CD14-positive monocyte (primary cell): Measurements from ENCODE around the gene NOX5. TPM values are rescaled to one million over a fixed set of nuclear protein-coding genes. Genes with fewer than 3 reads are reported as not detected.

Experiments
- DNase-seq, 3 donors: peaks; one replicate each; pipeline ENCODE4 v3.0.0-alpha.2; 2011 to 2022
- H2AFZ ChIP-seq: 2 replicates; pipeline ENCODE4 v1.6.0; 2012; ENCODE audit warnings: mild to moderate bottlenecking, low read depth, low read length, inconsistent platforms; ENCODE audit not compliant: insufficient read depth, poor library complexity, severe bottlenecking
- H3K27ac ChIP-seq, 2 donors: 1 replicate in 1 of 2; 2 replicates in 1 of 2; pipeline ENCODE4 v1.5.1; 2012 to 2013; ENCODE audit warnings: low read length in 2 of 2, control low read depth in 1 of 2, inconsistent platforms in 1 of 2, low read depth in 1 of 2, mild to moderate bottlenecking in 1 of 2
- H3K27me3 ChIP-seq, 2 donors: one replicate each; pipeline versions ENCODE4 v1.6.0 to v1.6.1; 2011 to 2013; ENCODE audit warnings: low read length in 2 of 2; ENCODE audit not compliant: control insufficient read depth in 2 of 2, insufficient read depth in 2 of 2
- H3K36me3 ChIP-seq, 2 donors: replicated peaks in 1 of 2; 1 replicate in 1 of 2; 2 replicates in 1 of 2; pipeline versions ENCODE4 v1.5.1 to v1.6.1; 2012 to 2013; ENCODE audit warnings: low read length in 2 of 2, control low read depth in 1 of 2, inconsistent platforms in 1 of 2, mild to moderate bottlenecking in 1 of 2; ENCODE audit not compliant: insufficient read depth in 2 of 2, control insufficient read depth in 1 of 2
- H3K4me1 ChIP-seq, 2 donors: 1 replicate in 1 of 2; 2 replicates in 1 of 2; pipeline versions ENCODE4 v1.5.1 to v1.6.1; 2012 to 2013; ENCODE audit warnings: low read length in 2 of 2, control low read depth in 1 of 2, inconsistent platforms in 1 of 2, mild to moderate bottlenecking in 1 of 2, moderate library complexity in 1 of 2; ENCODE audit not compliant: insufficient read depth in 2 of 2, control insufficient read depth in 1 of 2
- H3K4me2 ChIP-seq: replicated peaks from 2 replicates; pipeline ENCODE3; 2012; ENCODE audit warnings: low read length, moderate library complexity, mild to moderate bottlenecking; ENCODE audit not compliant: poor library complexity, severe bottlenecking; ENCODE audit errors: extremely low read depth
- H3K4me3 ChIP-seq, 3 experiments: fragments of 200-600 bp in 1 of 3; sonication (generic) in 1 of 3; replicated peaks in 1 of 3; 1 replicate in 2 of 3; 2 replicates in 1 of 3; pipeline ENCODE4 v1.5.1; 2011 to 2013; ENCODE audit warnings: low read length in 3 of 3, mild to moderate bottlenecking in 3 of 3, control low read depth in 2 of 3, low read depth in 2 of 3, inconsistent platforms in 1 of 3, moderate library complexity in 1 of 3
- H3K79me2 ChIP-seq: 2 replicates; pipeline ENCODE4 v1.6.0; 2012; ENCODE audit warnings: mild to moderate bottlenecking, control low read depth, inconsistent platforms, low read length, moderate library complexity; ENCODE audit not compliant: insufficient read depth
- H3K9ac ChIP-seq: 2 replicates; pipeline ENCODE4 v1.6.0; 2017; ENCODE audit warnings: low read length, mild to moderate bottlenecking; ENCODE audit not compliant: insufficient read depth, poor library complexity, severe bottlenecking
- H3K9me3 ChIP-seq, 2 donors: replicated peaks in 1 of 2; 1 replicate in 1 of 2; 2 replicates in 1 of 2; pipeline versions ENCODE4 v1.5.1 to v1.6.1; 2012 to 2013; ENCODE audit warnings: low read length in 2 of 2, control low read depth in 1 of 2; ENCODE audit not compliant: control insufficient read depth in 1 of 2, insufficient read depth in 1 of 2
- H4K20me1 ChIP-seq: 2 replicates; pipeline ENCODE4 v1.6.0; 2012; ENCODE audit warnings: mild to moderate bottlenecking, low read length, control low read depth, moderate library complexity; ENCODE audit not compliant: insufficient read depth
- H3K27ac Mint-ChIP-seq, 7 donors: one replicate each; pipeline ENCODE4 v1.8.0; 2020; ENCODE audit warnings: mild to moderate bottlenecking in 7 of 7, mixed read lengths in 7 of 7, moderate library complexity in 6 of 7, inconsistent platforms in 2 of 7
- H3K27me3 Mint-ChIP-seq, 3 donors: one replicate each; pipeline ENCODE4 v1.8.0; 2021 to 2022; ENCODE audit warnings: low read depth in 3 of 3, mild to moderate bottlenecking in 3 of 3, mixed read lengths in 3 of 3, moderate library complexity in 3 of 3, inconsistent platforms in 1 of 3
- H3K36me3 Mint-ChIP-seq, 2 donors: one replicate each; pipeline ENCODE4 v1.8.0; 2020; ENCODE audit warnings: mixed read lengths in 2 of 2, inconsistent platforms in 1 of 2, mild to moderate bottlenecking in 1 of 2
- H3K4me1 Mint-ChIP-seq: one replicate; pipeline ENCODE4 v1.8.0; 2020; ENCODE audit warnings: mild to moderate bottlenecking, mixed read lengths
- H3K4me3 Mint-ChIP-seq, 2 donors: one replicate each; pipeline ENCODE4 v1.8.0; 2020; ENCODE audit warnings: mild to moderate bottlenecking in 2 of 2, mixed read lengths in 2 of 2, moderate library complexity in 1 of 2
- H3K9me3 Mint-ChIP-seq, 7 donors: one replicate each; pipeline ENCODE4 v1.8.0; 2020 to 2022; ENCODE audit warnings: mixed read lengths in 7 of 7, mild to moderate bottlenecking in 6 of 7, moderate library complexity in 6 of 7, inconsistent platforms in 2 of 7
- CTCF ChIP-seq: fragments of 200-600 bp; IDR thresholded peaks from one replicate; pipeline ENCODE4 v1.8.0; 2022; ENCODE audit warnings: antibody characterized with exemption, mild to moderate bottlenecking
- WGBS: methylation state at CpG from one replicate; pipeline ENCODE4 v1.1.5; 2013; ENCODE audit warnings: missing lambda C conversion rate; ENCODE audit not compliant: insufficient coverage; 5-methylcytosine and 5-hydroxymethylcytosine counted together
- intact Hi-C, 2 donors: fragments of 100-400 bp; cut with micrococcal nuclease; formaldehyde crosslinking; loops; one replicate each; pipeline versions ENCODE4 v1.15.0 to v1.15.1; 2023
- polyA plus RNA-seq, 3 donors: library from polyadenylated mRNA; depleted of rRNA in 1 of 3; unstranded in 2 of 3; stranded (reverse) in 1 of 3; fragments of 300-500 nt in 2 of 3; fragments of >200 nt in 1 of 3; fragmentation: Illumina TruSeq in 2 of 3; gene quantifications; 1 replicate in 2 of 3; 2 replicates in 1 of 3; pipeline ENCODE4 v1.2.3, GENCODE V29; 2012 to 2021

NOX5 gene
- polyA plus RNA-seq, 3 donors = not detected

- H4K20me1 ChIP-seq = no peaks in the 10 kb centered on the region
- DNase-seq = no peak
- no peak overlapping the region for H3K9ac ChIP-seq
- no peaks in the 10 kb centered on the region for H3K9me3 ChIP-seq
- H3K27me3 ChIP-seq = no peaks in the 10 kb centered on the region
- Mint-ChIP-seq H3K27ac (no peak overlapping the region), H3K9me3 (peaks cover 0 to 4% (median 3%) of the 10 kb centered on the region in 7 donors), H3K4me1 (peaks cover 29% of the 10 kb centered on the region), H3K4me3 (no peak overlapping the region), H3K27me3 (peaks cover 0 to 7% (median 3%) of the 10 kb centered on the region in 3 donors), H3K36me3 (no peaks in the 10 kb centered on the region)
- intact Hi-C loops = no loop called here
- peaks cover 11 to 13% of the 10 kb centered on the region in 2 donors for H3K4me1 ChIP-seq
- H3K27ac ChIP-seq = no peak overlapping the region
- no peaks in the 10 kb centered on the region for H3K36me3 ChIP-seq
- WGBS = 98% methylated on average over 5 of the region's 5 CpGs
- no peak overlapping the region for H2AFZ ChIP-seq
- TF ChIP-seq CTCF = no peak
- H3K79me2 ChIP-seq = no peaks in the 10 kb centered on the region
- no peak overlapping the region for H3K4me2 ChIP-seq
- no peak overlapping the region for H3K4me3 ChIP-seq
Measured at GRCh38 chr15:69087366-69087976, 73.0 kb downstream of the NOX5 start.

- no peak overlapping the region for H3K9ac ChIP-seq
- H3K36me3 ChIP-seq = no peaks in the 10 kb centered on the region
- H4K20me1 ChIP-seq = no peaks in the 10 kb centered on the region
- no peaks in the 10 kb centered on the region for H3K27me3 ChIP-seq
- intact Hi-C loops = no loop called here
- H2AFZ ChIP-seq = peak overlapping the region; percentile 14
- peak overlapping the region in 1 of 7 donors; percentile 49 for H3K27ac Mint-ChIP-seq
- H3K4me1 Mint-ChIP-seq = peaks cover 33% of the 10 kb centered on the region
- no peak for TF ChIP-seq CTCF
- no peaks in the 10 kb centered on the region for H3K79me2 ChIP-seq
- no peaks in the 10 kb centered on the region for H3K9me3 ChIP-seq
- peaks cover 0 to 6% (median 3%) of the 10 kb centered on the region in 3 donors for H3K27me3 Mint-ChIP-seq
- H3K4me1 ChIP-seq = peaks cover 16 to 19% of the 10 kb centered on the region in 2 donors
- WGBS = 0% methylated on average over 4 of the region's 10 CpGs
- H3K4me3 ChIP-seq = peak overlapping the region in 1 of 3 experiments; percentile 38
- H3K36me3 Mint-ChIP-seq = no peaks in the 10 kb centered on the region
- H3K4me3 Mint-ChIP-seq = peak overlapping the region; percentile 48 to 71
- H3K27ac ChIP-seq = no peak overlapping the region
- peak in 2 of 3 donors; percentile 12 to 21 for DNase-seq
- peaks cover 0 to 4% (median 3%) of the 10 kb centered on the region in 7 donors for H3K9me3 Mint-ChIP-seq
- H3K4me2 ChIP-seq = peak overlapping the region; percentile 50
Measured at GRCh38 chr15:69088300-69088965, 73.9 kb downstream of the NOX5 start.
